K562 (cell line): ENCODE results near the gene PPP1R3E. TPM values are rescaled to one million over a fixed set of nuclear protein-coding genes. Genes with fewer than 3 reads are reported as not detected.

Experiments used
- DDX20 ChIP-seq: fragments of 450-650 bp; IDR thresholded peaks from 2 replicates; pipeline ENCODE4 v1.6.1; 2016; ENCODE audit warnings: missing genetic modification characterization, low read depth, mild to moderate bottlenecking, missing compliant biosample characterization, moderate library complexity
- ETV5 ChIP-seq: sonication (generic); formaldehyde crosslinking; IDR thresholded peaks from 2 replicates; pipeline ENCODE4 v1.4.0; 2020; ENCODE audit warnings: low read depth, mild to moderate bottlenecking, missing genetic modification reagents
- FOXK2 ChIP-seq, 2 experiments: fragments of 450-650 bp; IDR thresholded peaks in 1 of 2; conservative IDR thresholded peaks in 1 of 2; 2 replicates each; pipeline ENCODE4 v1.6.1; 2016; ENCODE audit warnings: low read depth in 2 of 2, mild to moderate bottlenecking in 1 of 2
- GABPB2 ChIP-seq: fragments of 250-450 bp; sonication (Bioruptor Pico); conservative IDR thresholded peaks from 2 replicates; pipeline ENCODE4 v1.5.1; 2021; ENCODE audit warnings: mild to moderate bottlenecking
- HDGF ChIP-seq: fragments of 450-650 bp; IDR thresholded peaks from 2 replicates; pipeline ENCODE4 v1.6.1; 2016
- TEAD4 ChIP-seq, 2 experiments: sonication (generic) in 1 of 2; formaldehyde crosslinking in 1 of 2; IDR thresholded peaks; 2 replicates each; pipeline versions ENCODE4 v1.6.1 to v1.8.0; 2012 to 2022; ENCODE audit warnings: borderline replicate concordance in 1 of 2, inconsistent platforms in 1 of 2, low read length in 1 of 2, mild to moderate bottlenecking in 1 of 2, missing genetic modification reagents in 1 of 2
- ZC3H4 ChIP-seq: sonication (generic); formaldehyde crosslinking; IDR thresholded peaks from 2 replicates; pipeline ENCODE4 v1.9.0; 2021; ENCODE audit warnings: missing genetic modification reagents, borderline replicate concordance
- ZNF224 ChIP-seq: sonication (generic); formaldehyde crosslinking; IDR thresholded peaks from 2 replicates; pipeline ENCODE4 v1.8.0; 2022; ENCODE audit warnings: mild to moderate bottlenecking, missing genetic modification reagents
- ZNF232 ChIP-seq: sonication (generic); formaldehyde crosslinking; IDR thresholded peaks from 2 replicates; pipeline ENCODE4 v1.8.0; 2022; ENCODE audit warnings: mild to moderate bottlenecking, missing genetic modification reagents
- polyA plus RNA-seq, 8 experiments: library from polyadenylated mRNA; depleted of rRNA in 4 of 8; stranded (reverse) in 5 of 8; unstranded in 3 of 8; fragments of >200 nt; fragmentation: Nextera tagmentation in 2 of 8; fragmentation: Illumina TruSeq in 1 of 8; extraction: Ambion mirVana in 2 of 8; extraction: Trizol in 1 of 8; gene quantifications; 2 replicates each; pipeline versions ENCODE4 v1.2.1 to v1.2.3, GENCODE V29; 2011 to 2014; ENCODE audit warnings: inconsistent platforms in 1 of 8, missing spikeins in 1 of 8
- total RNA-seq, 7 experiments: library from RNA; depleted of rRNA in 6 of 7; stranded (reverse); fragments of >200 nt in 6 of 7; fragmentation: Illumina TruSeq in 2 of 7; extraction: Trizol in 2 of 7; gene quantifications; 2 replicates each; pipeline versions ENCODE4 v1.2.1 to v1.2.3, GENCODE V29; 2011 to 2021; ENCODE audit warnings: low replicate concordance in 1 of 7
- TF ChIP-seq, protein P1 (sequence below): fragments of 450-650 bp; IDR thresholded peaks from one replicate; pipeline ENCODE4 v1.6.1; 2018; ENCODE audit warnings: mild to moderate bottlenecking, moderate library complexity; ENCODE audit not compliant: partially characterized antibody
- TF ChIP-seq, protein P2 (sequence below), 2 experiments: fragments of 250-450 bp in 1 of 2; fragments of 450-650 bp in 1 of 2; sonication (Bioruptor Pico) in 1 of 2; IDR thresholded peaks; 2 replicates each; pipeline versions ENCODE4 v1.6.1 to v1.8.0; 2016 to 2021; ENCODE audit warnings: mild to moderate bottlenecking in 2 of 2, moderate library complexity in 2 of 2, missing compliant biosample characterization in 1 of 2, missing genetic modification characterization in 1 of 2
- TF ChIP-seq, protein P3 (sequence below): fragments of 250-450 bp; sonication (Bioruptor Pico); IDR thresholded peaks from 2 replicates; pipeline ENCODE4 v1.6.1; 2021; ENCODE audit warnings: mild to moderate bottlenecking
- TF ChIP-seq, protein P4 (sequence below): fragments of 250-450 bp; sonication (Bioruptor Pico); IDR thresholded peaks from 2 replicates; pipeline ENCODE4 v1.4.0; 2020; ENCODE audit warnings: mild to moderate bottlenecking, moderate library complexity
- TF ChIP-seq, protein P5 (sequence below): fragments of 450-650 bp; IDR thresholded peaks from 2 replicates; pipeline ENCODE4 v1.6.1; 2017; ENCODE audit warnings: antibody characterized with exemption, mild to moderate bottlenecking
- TF ChIP-seq, protein P6 (sequence below): fragments of 450-650 bp; formaldehyde crosslinking; conservative IDR thresholded peaks from 2 replicates; pipeline ENCODE4 v1.4.0; 2022; ENCODE audit warnings: mild to moderate bottlenecking, missing genetic modification characterization

The PPP1R3E gene
- total and polyA plus RNA-seq, 9 of the 15 experiments (the other 6 are each of a cell fraction or from before 2014, with no cell fraction given) = 3.2 to 18.4 (median 7.6) TPM

DNA sequence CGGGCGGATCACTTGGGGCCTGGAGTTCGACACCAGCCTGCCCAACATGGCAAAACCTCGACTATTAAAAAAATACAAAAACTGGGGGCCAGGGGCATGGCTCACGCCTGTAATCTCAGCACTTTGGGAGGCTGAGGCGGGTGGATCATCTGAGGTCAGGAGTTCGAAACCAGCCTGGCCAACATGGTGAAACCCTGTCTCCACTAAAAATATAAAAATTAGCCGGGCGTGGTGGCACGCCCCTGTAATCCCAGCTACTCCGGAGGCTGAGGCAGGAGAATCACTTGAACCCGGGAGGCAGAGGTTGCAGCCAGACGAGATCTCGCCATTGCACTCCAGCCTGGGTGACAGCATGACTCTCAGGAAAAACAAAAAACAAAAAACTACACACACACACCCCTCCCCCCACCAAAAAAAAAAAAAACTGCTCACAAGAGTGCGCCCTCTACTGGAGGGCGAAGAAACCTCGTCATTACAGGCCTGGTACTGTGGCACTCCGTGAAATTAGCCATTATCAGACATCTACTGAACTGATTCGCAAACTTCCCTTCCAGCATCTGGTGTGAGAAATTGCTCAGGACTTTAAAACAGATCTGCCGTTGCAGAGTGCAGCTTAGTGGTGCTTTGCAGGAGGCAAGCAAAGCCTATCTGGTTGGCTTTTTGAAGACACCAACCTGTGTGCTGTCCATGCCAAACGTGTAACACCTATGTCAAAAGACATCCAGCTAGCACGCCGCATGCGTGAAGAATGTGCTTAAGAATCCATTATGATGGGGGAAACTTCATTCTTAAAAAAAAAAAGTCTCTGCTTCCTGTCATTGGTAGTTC, 7.7 kb downstream of the PPP1R3E start (continued):
- TF ChIP-seq TEAD4 (IDR thresholded peaks at IDR 0.05; ENCODE audit: low read length) (no peak), TEAD4 (CRISPR knock-in tag; IDR thresholded peaks at IDR 0.05; ENCODE audit: borderline replicate concordance) (no peak), ZC3H4 (CRISPR knock-in tag) (no peak), ZNF224 (no peak), DDX20 (tag) (no peak), HDGF (0 out of 2 replicates have a peak, but pooled peaks have one; percentile 38), ETV5 (CRISPR knock-in tag) (peak; percentile 38; the same call in 1 of the 2 replicates), GABPB2 (CRISPR knock-in tag) (no peak), ZNF232 (CRISPR knock-in tag) (no peak), FOXK2 (conservative IDR thresholded peaks at IDR 0.05 in 1 of 2, IDR thresholded peaks at IDR 0.05 in 1 of 2; ENCODE audit: low read depth in 2 of 2) (peak; percentile 51 to 73; a peak in 3 of 4 replicates)
- TF ChIP-seq, protein P1, sequence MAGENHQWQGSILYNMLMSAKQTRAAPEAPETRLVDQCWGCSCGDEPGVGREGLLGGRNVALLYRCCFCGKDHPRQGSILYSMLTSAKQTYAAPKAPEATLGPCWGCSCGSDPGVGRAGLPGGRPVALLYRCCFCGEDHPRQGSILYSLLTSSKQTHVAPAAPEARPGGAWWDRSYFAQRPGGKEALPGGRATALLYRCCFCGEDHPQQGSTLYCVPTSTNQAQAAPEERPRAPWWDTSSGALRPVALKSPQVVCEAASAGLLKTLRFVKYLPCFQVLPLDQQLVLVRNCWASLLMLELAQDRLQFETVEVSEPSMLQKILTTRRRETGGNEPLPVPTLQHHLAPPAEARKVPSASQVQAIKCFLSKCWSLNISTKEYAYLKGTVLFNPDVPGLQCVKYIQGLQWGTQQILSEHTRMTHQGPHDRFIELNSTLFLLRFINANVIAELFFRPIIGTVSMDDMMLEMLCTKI = no peak
- TF ChIP-seq, protein P2, sequence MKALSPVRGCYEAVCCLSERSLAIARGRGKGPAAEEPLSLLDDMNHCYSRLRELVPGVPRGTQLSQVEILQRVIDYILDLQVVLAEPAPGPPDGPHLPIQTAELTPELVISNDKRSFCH (CRISPR knock-in tag; IDR thresholded peaks at IDR 0.05) = no peak
- TF ChIP-seq, protein P2 (tag; IDR thresholded peaks at IDR 0.05) = no peak
- TF ChIP-seq, protein P3, sequence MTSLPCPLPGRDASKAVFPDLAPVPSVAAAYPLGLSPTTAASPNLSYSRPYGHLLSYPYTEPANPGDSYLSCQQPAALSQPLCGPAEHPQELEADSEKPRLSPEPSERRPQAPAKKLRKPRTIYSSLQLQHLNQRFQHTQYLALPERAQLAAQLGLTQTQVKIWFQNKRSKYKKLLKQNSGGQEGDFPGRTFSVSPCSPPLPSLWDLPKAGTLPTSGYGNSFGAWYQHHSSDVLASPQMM (CRISPR knock-in tag) = no peak
- TF ChIP-seq, protein P4, sequence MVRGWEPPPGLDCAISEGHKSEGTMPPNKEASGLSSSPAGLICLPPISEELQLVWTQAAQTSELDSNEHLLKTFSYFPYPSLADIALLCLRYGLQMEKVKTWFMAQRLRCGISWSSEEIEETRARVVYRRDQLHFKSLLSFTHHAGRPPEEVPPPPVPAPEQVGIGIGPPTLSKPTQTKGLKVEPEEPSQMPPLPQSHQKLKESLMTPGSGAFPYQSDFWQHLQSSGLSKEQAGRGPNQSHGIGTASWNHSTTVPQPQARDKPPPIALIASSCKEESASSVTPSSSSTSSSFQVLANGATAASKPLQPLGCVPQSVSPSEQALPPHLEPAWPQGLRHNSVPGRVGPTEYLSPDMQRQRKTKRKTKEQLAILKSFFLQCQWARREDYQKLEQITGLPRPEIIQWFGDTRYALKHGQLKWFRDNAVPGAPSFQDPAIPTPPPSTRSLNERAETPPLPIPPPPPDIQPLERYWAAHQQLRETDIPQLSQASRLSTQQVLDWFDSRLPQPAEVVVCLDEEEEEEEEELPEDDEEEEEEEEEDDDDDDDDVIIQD (CRISPR knock-in tag) = no peak
- TF ChIP-seq, protein P5, sequence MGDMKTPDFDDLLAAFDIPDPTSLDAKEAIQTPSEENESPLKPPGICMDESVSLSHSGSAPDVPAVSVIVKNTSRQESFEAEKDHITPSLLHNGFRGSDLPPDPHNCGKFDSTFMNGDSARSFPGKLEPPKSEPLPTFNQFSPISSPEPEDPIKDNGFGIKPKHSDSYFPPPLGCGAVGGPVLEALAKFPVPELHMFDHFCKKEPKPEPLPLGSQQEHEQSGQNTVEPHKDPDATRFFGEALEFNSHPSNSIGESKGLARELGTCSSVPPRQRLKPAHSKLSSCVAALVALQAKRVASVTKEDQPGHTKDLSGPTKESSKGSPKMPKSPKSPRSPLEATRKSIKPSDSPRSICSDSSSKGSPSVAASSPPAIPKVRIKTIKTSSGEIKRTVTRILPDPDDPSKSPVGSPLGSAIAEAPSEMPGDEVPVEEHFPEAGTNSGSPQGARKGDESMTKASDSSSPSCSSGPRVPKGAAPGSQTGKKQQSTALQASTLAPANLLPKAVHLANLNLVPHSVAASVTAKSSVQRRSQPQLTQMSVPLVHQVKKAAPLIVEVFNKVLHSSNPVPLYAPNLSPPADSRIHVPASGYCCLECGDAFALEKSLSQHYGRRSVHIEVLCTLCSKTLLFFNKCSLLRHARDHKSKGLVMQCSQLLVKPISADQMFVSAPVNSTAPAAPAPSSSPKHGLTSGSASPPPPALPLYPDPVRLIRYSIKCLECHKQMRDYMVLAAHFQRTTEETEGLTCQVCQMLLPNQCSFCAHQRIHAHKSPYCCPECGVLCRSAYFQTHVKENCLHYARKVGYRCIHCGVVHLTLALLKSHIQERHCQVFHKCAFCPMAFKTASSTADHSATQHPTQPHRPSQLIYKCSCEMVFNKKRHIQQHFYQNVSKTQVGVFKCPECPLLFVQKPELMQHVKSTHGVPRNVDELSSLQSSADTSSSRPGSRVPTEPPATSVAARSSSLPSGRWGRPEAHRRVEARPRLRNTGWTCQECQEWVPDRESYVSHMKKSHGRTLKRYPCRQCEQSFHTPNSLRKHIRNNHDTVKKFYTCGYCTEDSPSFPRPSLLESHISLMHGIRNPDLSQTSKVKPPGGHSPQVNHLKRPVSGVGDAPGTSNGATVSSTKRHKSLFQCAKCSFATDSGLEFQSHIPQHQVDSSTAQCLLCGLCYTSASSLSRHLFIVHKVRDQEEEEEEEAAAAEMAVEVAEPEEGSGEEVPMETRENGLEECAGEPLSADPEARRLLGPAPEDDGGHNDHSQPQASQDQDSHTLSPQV = 0 out of 2 replicates have a peak, but pooled peaks have one; percentile 56
- TF ChIP-seq, protein P6, sequence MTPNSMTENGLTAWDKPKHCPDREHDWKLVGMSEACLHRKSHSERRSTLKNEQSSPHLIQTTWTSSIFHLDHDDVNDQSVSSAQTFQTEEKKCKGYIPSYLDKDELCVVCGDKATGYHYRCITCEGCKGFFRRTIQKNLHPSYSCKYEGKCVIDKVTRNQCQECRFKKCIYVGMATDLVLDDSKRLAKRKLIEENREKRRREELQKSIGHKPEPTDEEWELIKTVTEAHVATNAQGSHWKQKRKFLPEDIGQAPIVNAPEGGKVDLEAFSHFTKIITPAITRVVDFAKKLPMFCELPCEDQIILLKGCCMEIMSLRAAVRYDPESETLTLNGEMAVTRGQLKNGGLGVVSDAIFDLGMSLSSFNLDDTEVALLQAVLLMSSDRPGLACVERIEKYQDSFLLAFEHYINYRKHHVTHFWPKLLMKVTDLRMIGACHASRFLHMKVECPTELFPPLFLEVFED (CRISPR knock-in tag) = peak; percentile 62; the same call in 1 of the 2 replicates
